ENCODE data around the gene ZNF24. TPM values are rescaled to one million over a fixed set of nuclear protein-coding genes. Genes with fewer than 3 reads are reported as not detected.

Gene ZNF24
- total and polyA plus RNA-seq, 10 donors: 13.4 to 64.3 (median 50.8) TPM

DNA sequence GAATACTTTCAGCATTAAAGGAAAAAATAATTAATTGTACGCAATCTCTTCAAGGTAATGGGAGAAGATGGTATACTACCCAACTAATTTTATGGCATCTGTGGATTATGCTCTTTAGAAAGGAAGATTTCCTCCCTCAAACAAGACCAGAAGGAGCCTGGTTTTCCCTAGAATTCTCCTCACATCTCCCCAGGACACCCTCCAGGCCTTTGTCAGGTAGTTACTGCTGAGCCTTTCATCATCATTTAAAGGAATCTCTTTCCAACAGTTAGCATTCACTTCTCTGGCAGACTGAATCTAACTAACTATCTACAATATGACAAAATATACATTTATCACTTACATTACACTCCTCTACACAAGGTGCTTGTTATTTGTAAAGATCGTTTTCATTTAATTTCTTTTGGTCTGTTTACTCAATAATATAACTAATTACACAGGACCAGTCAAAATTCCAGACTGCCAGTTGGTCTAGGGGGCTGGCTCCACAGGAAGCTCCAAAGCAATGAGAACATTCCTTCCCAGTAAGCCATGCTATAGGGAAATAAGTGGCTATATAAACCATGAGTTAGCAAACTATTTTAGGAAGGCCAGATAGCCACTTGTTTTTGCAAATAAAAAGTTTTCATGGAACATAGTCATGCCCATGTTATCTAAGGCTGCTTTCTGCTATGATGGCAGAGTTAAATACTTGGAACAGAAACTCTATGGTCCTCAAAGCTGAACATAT lies 19.1 kb downstream of the ZNF24 start:
- Histone ChIP-seq H3K4me3 (no peak overlapping the region), H3K9me3 (peaks cover 0 to 16% (median 0%) of the 10 kb centered on the region in 8 donors), H3K36me3 (no peaks in the 10 kb centered on the region), H3K27me3 (replicated peaks in 1 of 7) (no peaks in the 10 kb centered on the region), H3K27ac (no peak overlapping the region), H3K4me1 (no peaks in the 10 kb centered on the region)
- intact Hi-C loops (cut with DNase I; ENCODE audit: low total_unique reads): no loop called here
- TF ChIP-seq, protein P1, sequence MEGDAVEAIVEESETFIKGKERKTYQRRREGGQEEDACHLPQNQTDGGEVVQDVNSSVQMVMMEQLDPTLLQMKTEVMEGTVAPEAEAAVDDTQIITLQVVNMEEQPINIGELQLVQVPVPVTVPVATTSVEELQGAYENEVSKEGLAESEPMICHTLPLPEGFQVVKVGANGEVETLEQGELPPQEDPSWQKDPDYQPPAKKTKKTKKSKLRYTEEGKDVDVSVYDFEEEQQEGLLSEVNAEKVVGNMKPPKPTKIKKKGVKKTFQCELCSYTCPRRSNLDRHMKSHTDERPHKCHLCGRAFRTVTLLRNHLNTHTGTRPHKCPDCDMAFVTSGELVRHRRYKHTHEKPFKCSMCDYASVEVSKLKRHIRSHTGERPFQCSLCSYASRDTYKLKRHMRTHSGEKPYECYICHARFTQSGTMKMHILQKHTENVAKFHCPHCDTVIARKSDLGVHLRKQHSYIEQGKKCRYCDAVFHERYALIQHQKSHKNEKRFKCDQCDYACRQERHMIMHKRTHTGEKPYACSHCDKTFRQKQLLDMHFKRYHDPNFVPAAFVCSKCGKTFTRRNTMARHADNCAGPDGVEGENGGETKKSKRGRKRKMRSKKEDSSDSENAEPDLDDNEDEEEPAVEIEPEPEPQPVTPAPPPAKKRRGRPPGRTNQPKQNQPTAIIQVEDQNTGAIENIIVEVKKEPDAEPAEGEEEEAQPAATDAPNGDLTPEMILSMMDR (IDR thresholded peaks at IDR 0.05 in 8 of 11, conservative IDR thresholded peaks at IDR 0.05 in 3 of 11): no peak
- no peak for TF ChIP-seq POLR2A (IDR thresholded peaks at IDR 0.05)
- TF ChIP-seq POLR2AphosphoS5 (IDR thresholded peaks at IDR 0.05): no peak
- 33 to 89% (median 61%) methylated on average over 2 of the region's 2 CpGs for WGBS, 5 donors
- DNase-seq: no peak

DNA sequence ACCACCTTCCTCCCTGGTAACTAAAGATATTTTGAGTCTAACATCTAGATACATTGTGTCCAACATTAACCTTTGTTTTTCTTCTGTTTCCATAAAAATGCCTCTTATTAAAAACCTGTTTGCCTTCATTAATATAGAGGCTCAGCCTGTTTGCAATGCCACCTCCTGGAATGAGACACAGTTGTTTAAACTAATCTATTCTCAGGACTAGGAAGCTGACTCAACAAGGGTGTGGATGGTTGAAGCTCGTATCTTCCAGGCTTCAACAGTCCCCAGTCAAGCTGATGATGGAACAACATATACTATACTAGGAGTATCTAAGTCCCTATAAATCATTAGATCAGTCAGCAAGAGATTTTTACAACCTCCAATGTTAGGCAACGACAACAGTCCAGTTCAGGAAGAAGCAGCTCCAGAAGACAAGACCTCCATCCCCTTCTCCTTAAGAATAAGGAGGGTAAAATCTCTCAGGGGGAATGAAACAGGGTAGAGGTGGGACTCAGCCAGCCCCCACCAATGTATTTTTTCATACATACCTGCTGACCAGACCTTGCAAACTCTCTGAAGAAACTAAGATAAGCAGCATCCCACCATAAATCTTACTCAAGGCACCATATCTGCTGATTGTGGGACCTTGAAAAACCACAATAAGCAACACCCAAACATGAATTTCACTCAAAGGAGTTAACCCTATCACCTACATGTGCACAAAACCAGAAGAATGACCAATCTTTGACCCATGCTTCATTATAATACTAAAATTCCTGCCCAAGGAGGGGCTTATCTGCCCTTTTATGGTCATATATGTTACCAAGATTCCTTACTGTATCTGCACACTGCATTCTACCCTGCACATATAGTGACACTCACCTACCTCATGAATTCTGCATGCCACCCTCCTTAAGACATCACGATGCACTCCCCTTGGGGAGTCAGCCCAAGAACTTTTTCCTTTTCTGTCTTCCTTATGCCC lies 21.4 kb downstream of the ZNF24 start:
- intact Hi-C loops (cut with DNase I; ENCODE audit: low total_unique reads): no loop called here
- DNase-seq: no peak
- Histone ChIP-seq H3K27me3 (replicated peaks in 1 of 7) (no peaks in the 10 kb centered on the region), H3K4me1 (no peaks in the 10 kb centered on the region), H3K27ac (no peak overlapping the region), H3K36me3 (no peaks in the 10 kb centered on the region), H3K9me3 (peaks cover 0 to 5% (median 0%) of the 10 kb centered on the region in 8 donors), H3K4me3 (no peak overlapping the region)
- WGBS, 5 donors: 84 to 89% (median 86%) methylated on average over 3 of the region's 3 CpGs
- TF ChIP-seq, protein P1 (IDR thresholded peaks at IDR 0.05 in 8 of 11, conservative IDR thresholded peaks at IDR 0.05 in 3 of 11): no peak
- TF ChIP-seq POLR2AphosphoS5 (IDR thresholded peaks at IDR 0.05) (no peak), POLR2A (IDR thresholded peaks at IDR 0.05) (no peak)

DNA sequence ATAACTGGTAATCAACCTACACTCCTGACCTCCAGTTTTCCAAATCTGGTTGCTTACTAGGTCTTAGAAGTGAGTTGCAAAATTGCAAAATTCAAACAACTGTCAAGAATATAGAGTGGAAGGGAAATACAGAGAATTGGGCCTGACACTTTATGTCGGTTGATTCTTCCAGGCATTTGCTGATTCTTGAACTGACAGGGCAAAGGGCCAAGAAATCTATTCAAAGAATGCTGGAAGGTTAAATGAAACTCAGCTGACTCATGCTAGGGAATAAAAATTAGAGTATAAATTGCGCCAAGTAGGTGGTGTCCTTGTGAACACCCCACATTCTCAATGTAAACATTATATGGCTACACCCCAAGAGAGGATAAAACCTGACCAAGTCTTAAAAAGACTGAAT lies 32.7 kb downstream of the ZNF24 start:
- H3K27ac ChIP-seq: no peak overlapping the region
- intact Hi-C loops (cut with DNase I; ENCODE audit: low total_unique reads): no loop called here
- 76 to 90% (median 86%) methylated on average over 2 of the region's 2 CpGs for WGBS, 5 donors
- H3K27me3 ChIP-seq (replicated peaks in 1 of 7): no peaks in the 10 kb centered on the region
- TF ChIP-seq POLR2AphosphoS5 (IDR thresholded peaks at IDR 0.05) (no peak), POLR2A (IDR thresholded peaks at IDR 0.05) (no peak)
- TF ChIP-seq, protein P1 (IDR thresholded peaks at IDR 0.05 in 8 of 11, conservative IDR thresholded peaks at IDR 0.05 in 3 of 11): no peak
- peaks cover 13 to 100% (median 94%) of the 10 kb centered on the region in 8 donors for H3K9me3 ChIP-seq
- no peaks in the 10 kb centered on the region for H3K4me1 ChIP-seq
- DNase-seq: no peak
- no peak overlapping the region for H3K4me3 ChIP-seq
- H3K36me3 ChIP-seq: peaks cover 2 to 32% (median 14%) of the 10 kb centered on the region in 6 donors
